Measurements from ENCODE around the gene ATP9B.

- TF ChIP-seq HCFC1 (IDR thresholded peaks at IDR 0.05; ENCODE audit: low read length) (no peak), USF1 (IDR thresholded peaks at IDR 0.05; ENCODE audit: borderline replicate concordance, extremely low read length, insufficient read depth, low read depth, low read length) (no peak), CTCF (IDR thresholded peaks at IDR 0.05 in 2 of 3, conservative IDR thresholded peaks at IDR 0.05 in 1 of 3; ENCODE audit: control insufficient read depth in 2 of 3, extremely low read depth in 1 of 3, insufficient read depth in 1 of 3, low read depth in 3 of 3, low read length in 3 of 3) (no peak), POLR2A (IDR thresholded peaks at IDR 0.05; ENCODE audit: low read depth, low read length) (no peak), REST (IDR thresholded peaks at IDR 0.05; ENCODE audit: low read depth, low read length) (no peak), BACH1 (IDR thresholded peaks at IDR 0.05; ENCODE audit: borderline replicate concordance) (no peak), CBX3 (IDR thresholded peaks at IDR 0.05; ENCODE audit: borderline replicate concordance, low read depth) (no peak), NFYB (IDR thresholded peaks at IDR 0.05; ENCODE audit: insufficient read depth, low read depth, low read length) (no peak), IKZF1 (conservative IDR thresholded peaks at IDR 0.05) (no peak)
These were observed 188.3 kb downstream of the ATP9B start for GRCh38 chr18:79257480-79257879.
